ENCODE data around the gene CHRNB1. TPM values are rescaled to one million over a fixed set of nuclear protein-coding genes. Genes with fewer than 3 reads are reported as not detected.

The CHRNB1 gene
- total and polyA plus RNA-seq, 2 donors (not counting 1 experiment from before 2014, with no cell fraction given), result 6.2 to 7.2 TPM

DNA sequence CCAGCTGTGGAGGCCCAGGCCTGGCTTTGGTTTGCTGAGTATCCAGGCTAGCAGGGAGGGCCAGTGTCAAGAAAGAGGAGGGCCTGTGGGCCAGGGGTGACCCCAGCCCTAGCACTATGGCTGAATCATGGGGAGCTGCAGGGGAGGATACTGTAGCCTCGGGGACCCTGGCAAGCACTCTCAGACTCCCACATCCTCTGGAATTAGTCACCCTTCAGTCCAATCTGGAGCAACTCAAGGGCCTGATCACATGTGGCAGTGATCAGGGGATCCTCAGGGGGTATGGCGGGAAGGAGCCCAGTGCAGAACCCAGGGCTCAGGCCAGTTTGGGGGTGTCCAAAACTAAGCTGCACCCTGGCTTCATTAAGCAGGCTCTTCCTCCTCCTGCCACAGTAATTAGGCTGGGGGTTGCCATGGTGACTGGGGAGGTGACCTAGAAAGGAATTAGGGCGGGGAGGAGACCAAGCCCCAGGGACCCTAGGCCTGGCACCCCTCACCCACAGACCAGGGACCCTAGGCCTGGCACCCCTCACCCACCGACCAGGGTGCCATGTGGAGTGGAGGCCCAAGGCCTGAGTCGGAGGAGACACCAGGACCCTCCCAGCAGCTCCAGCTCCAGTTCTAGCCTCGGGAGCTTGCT, 31.4 kb upstream of the CHRNB1 start:
- Histone ChIP-seq H3K4me2 (replicated peaks; ENCODE audit: low read depth, low read length, poor library complexity, severe bottlenecking) (no peak overlapping the region), H3K4me1 (ENCODE audit: control insufficient read depth in 2 of 2, insufficient read depth in 2 of 2, low read length in 2 of 2) (peaks cover 0 to 4% of the 10 kb centered on the region in 2 donors), H2AFZ (ENCODE audit: insufficient read depth, low read depth, low read length, poor library complexity, severe bottlenecking) (no peak overlapping the region), H3K4me3 (ENCODE audit: control extremely low read depth in 1 of 5, extremely low read depth in 1 of 5, insufficient read depth in 1 of 5, low read depth in 2 of 5, low read length in 4 of 5) (no peak overlapping the region), H3K9ac (ENCODE audit: low read length) (no peak overlapping the region), H3K79me2 (ENCODE audit: control insufficient read depth, insufficient read depth, low read length) (no peaks in the 10 kb centered on the region), H3K9me3 (ENCODE audit: control extremely low read depth in 1 of 3, control insufficient read depth in 2 of 3, insufficient read depth in 1 of 3, low read length in 2 of 3) (no peaks in the 10 kb centered on the region), H4K20me1 (ENCODE audit: control insufficient read depth, insufficient read depth, low read length, poor library complexity, severe bottlenecking) (no peaks in the 10 kb centered on the region), H3K36me3 (replicated peaks in 1 of 2; ENCODE audit: control extremely low read depth in 1 of 2, control insufficient read depth in 1 of 2, extremely low read depth in 1 of 2, insufficient read depth in 2 of 2, low read length in 1 of 2) (no peaks in the 10 kb centered on the region), H3K27ac (ENCODE audit: low read length in 2 of 2) (no peak overlapping the region), H3K27me3 (replicated peaks in 1 of 4; ENCODE audit: control extremely low read depth in 1 of 4, control insufficient read depth in 3 of 4, insufficient read depth in 4 of 4, low read length in 3 of 4) (peaks cover 0 to 13% (median 0%) of the 10 kb centered on the region in 4 experiments)
- ATAC-seq (ENCODE audit: low read depth) (no peak), DNase-seq (no peak)
- Mint-ChIP-seq H3K4me3 (no peak overlapping the region), H3K27me3 (peaks cover 22% of the 10 kb centered on the region), H3K4me1 (peaks cover 2% of the 10 kb centered on the region), H3K9me3 (ENCODE audit: insufficient read depth) (no peaks in the 10 kb centered on the region), H3K27ac (no peak overlapping the region)
- 80% methylated on average over 4 of the region's 6 CpGs for WGBS (ENCODE audit: insufficient coverage)
- TF ChIP-seq, protein P1, sequence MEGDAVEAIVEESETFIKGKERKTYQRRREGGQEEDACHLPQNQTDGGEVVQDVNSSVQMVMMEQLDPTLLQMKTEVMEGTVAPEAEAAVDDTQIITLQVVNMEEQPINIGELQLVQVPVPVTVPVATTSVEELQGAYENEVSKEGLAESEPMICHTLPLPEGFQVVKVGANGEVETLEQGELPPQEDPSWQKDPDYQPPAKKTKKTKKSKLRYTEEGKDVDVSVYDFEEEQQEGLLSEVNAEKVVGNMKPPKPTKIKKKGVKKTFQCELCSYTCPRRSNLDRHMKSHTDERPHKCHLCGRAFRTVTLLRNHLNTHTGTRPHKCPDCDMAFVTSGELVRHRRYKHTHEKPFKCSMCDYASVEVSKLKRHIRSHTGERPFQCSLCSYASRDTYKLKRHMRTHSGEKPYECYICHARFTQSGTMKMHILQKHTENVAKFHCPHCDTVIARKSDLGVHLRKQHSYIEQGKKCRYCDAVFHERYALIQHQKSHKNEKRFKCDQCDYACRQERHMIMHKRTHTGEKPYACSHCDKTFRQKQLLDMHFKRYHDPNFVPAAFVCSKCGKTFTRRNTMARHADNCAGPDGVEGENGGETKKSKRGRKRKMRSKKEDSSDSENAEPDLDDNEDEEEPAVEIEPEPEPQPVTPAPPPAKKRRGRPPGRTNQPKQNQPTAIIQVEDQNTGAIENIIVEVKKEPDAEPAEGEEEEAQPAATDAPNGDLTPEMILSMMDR (IDR thresholded peaks at IDR 0.05), result no peak
- no peak for TF ChIP-seq EZH2 (IDR thresholded peaks at IDR 0.05; ENCODE audit: borderline replicate concordance, insufficient read depth, low read depth, low read length, poor library complexity, severe bottlenecking)
- intact Hi-C loops (cut with micrococcal nuclease), result no loop called here
- CTCF ChIA-PET, result no interaction called here
- POLR2A ChIA-PET, result interaction anchor here (0.7 kb wide), 2 partner anchors 10 kb away, joined by 3 read pairs; no protein-coding TSS in a partner anchor

DNA sequence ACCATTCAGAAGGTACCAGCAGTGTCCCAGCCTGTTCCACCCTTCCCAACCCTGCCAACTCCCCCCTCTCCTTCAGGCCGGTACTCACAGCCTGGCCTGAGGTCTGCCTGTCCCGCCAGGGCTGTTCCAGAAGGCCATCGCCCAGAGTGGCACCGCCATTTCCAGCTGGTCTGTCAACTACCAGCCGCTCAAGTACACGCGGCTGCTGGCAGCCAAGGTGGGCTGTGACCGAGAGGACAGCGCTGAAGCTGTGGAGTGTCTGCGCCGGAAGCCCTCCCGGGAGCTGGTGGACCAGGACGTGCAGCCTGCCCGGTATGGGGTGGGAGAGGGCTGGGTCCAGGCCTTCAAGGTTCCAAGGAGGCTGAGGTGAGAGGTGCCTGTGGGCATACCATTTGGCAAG, 30.0 kb upstream of the CHRNB1 start:
- ChIA-PET CTCF (no interaction called here), POLR2A (no interaction called here)
- Histone ChIP-seq H3K9ac (ENCODE audit: low read length) (no peak overlapping the region), H3K79me2 (ENCODE audit: control insufficient read depth, insufficient read depth, low read length) (no peaks in the 10 kb centered on the region), H3K36me3 (replicated peaks in 1 of 2; ENCODE audit: control extremely low read depth in 1 of 2, control insufficient read depth in 1 of 2, extremely low read depth in 1 of 2, insufficient read depth in 2 of 2, low read length in 1 of 2) (no peaks in the 10 kb centered on the region), H3K27me3 (replicated peaks in 1 of 4; ENCODE audit: control extremely low read depth in 1 of 4, control insufficient read depth in 3 of 4, insufficient read depth in 4 of 4, low read length in 3 of 4) (peaks cover 0 to 2% (median 0%) of the 10 kb centered on the region in 4 experiments), H3K4me3 (ENCODE audit: control extremely low read depth in 1 of 5, extremely low read depth in 1 of 5, insufficient read depth in 1 of 5, low read depth in 2 of 5, low read length in 4 of 5) (no peak overlapping the region), H3K9me3 (ENCODE audit: control extremely low read depth in 1 of 3, control insufficient read depth in 2 of 3, insufficient read depth in 1 of 3, low read length in 2 of 3) (no peaks in the 10 kb centered on the region), H3K4me1 (ENCODE audit: control insufficient read depth in 2 of 2, insufficient read depth in 2 of 2, low read length in 2 of 2) (no peaks in the 10 kb centered on the region), H4K20me1 (ENCODE audit: control insufficient read depth, insufficient read depth, low read length, poor library complexity, severe bottlenecking) (no peaks in the 10 kb centered on the region), H3K4me2 (replicated peaks; ENCODE audit: low read depth, low read length, poor library complexity, severe bottlenecking) (no peak overlapping the region), H2AFZ (ENCODE audit: insufficient read depth, low read depth, low read length, poor library complexity, severe bottlenecking) (no peak overlapping the region), H3K27ac (ENCODE audit: low read length in 2 of 2) (no peak overlapping the region)
- DNase-seq (no peak), ATAC-seq (ENCODE audit: low read depth) (no peak)
- WGBS (ENCODE audit: insufficient coverage), result 90% methylated on average over 14 of the region's 14 CpGs
- TF ChIP-seq EZH2 (IDR thresholded peaks at IDR 0.05; ENCODE audit: borderline replicate concordance, insufficient read depth, low read depth, low read length, poor library complexity, severe bottlenecking), result no peak
- TF ChIP-seq, protein P1 (IDR thresholded peaks at IDR 0.05), result no peak
- H3K27me3 Mint-ChIP-seq, result peaks cover 17% of the 10 kb centered on the region
- H3K27ac Mint-ChIP-seq, result no peak overlapping the region
- no peaks in the 10 kb centered on the region for H3K9me3 Mint-ChIP-seq (ENCODE audit: insufficient read depth)
- H3K4me1 Mint-ChIP-seq, result no peaks in the 10 kb centered on the region
- H3K4me3 Mint-ChIP-seq, result no peak overlapping the region
- intact Hi-C loops (cut with micrococcal nuclease), result no loop called here
